MCF 10A (cell line): ENCODE data around the gene KIDINS220. TPM values are rescaled to one million over a fixed set of nuclear protein-coding genes. Genes with fewer than 3 reads are reported as not detected.

ENCODE experiments used
- BruUV-seq: library from RNA; stranded (reverse); fragments of 400-500 nt; replicated peaks from 2 replicates; lab custom pipeline; 2021; lab: Mats Ljungman, UMichigan
- CTCF ChIA-PET: fragments of 300-600 bp; sonication (Branson Sonifier 250); formaldehyde crosslinking; extraction: SDS; loops from one replicate; lab custom pipeline; 2021; ENCODE audit warnings: antibody characterized with exemption, inconsistent platforms; lab: Yijun Ruan, JAX
- POLR2A ChIA-PET: fragments of 300-600, 350-650 bp; sonication (Branson Sonifier 250); formaldehyde crosslinking; extraction: SDS; loops from one replicate; lab custom pipeline; 2020; ENCODE audit warnings: antibody characterized with exemption, inconsistent platforms; lab: Yijun Ruan, JAX
- DNase-seq: peaks from one replicate; pipeline ENCODE4 v3.0.0-alpha.2; 2018; ENCODE audit not compliant: unreplicated experiment
- H3K27ac Mint-ChIP-seq: one replicate; pipeline ENCODE4 v1.8.0; 2022; ENCODE audit warnings: mild to moderate bottlenecking, low read depth, mixed read lengths; ENCODE audit not compliant: unreplicated experiment
- H3K27me3 Mint-ChIP-seq: one replicate; pipeline ENCODE4 v1.8.0; 2022; ENCODE audit warnings: mixed read lengths; ENCODE audit not compliant: insufficient read depth, unreplicated experiment
- H3K36me3 Mint-ChIP-seq: one replicate; pipeline ENCODE4 v1.8.0; 2022; ENCODE audit warnings: mild to moderate bottlenecking, moderate library complexity, mixed read lengths; ENCODE audit not compliant: insufficient read depth, unreplicated experiment
- H3K4me1 Mint-ChIP-seq: one replicate; pipeline ENCODE4 v1.8.0; 2022; ENCODE audit warnings: mixed read lengths; ENCODE audit not compliant: insufficient read depth, unreplicated experiment
- H3K4me3 Mint-ChIP-seq: one replicate; pipeline ENCODE4 v1.8.0; 2022; ENCODE audit warnings: mild to moderate bottlenecking, moderate library complexity, mixed read lengths; ENCODE audit not compliant: unreplicated experiment
- H3K9me3 Mint-ChIP-seq: one replicate; pipeline ENCODE4 v1.8.0; 2022; ENCODE audit warnings: mixed read lengths; ENCODE audit not compliant: unreplicated experiment
- intact Hi-C: fragments of 100-400 bp; cut with micrococcal nuclease; formaldehyde crosslinking; loops from 2 replicates; pipeline ENCODE4 v1.14.1; 2022
- total RNA-seq: library from RNA; stranded (reverse); gene quantifications from 2 replicates; pipeline ENCODE4 v1.2.3, GENCODE V29; 2022
- TF ChIP-seq, protein P1 (sequence below): fragments of 200-600 bp; IDR thresholded peaks from one replicate; pipeline ENCODE4 v1.8.0; 2022; ENCODE audit warnings: antibody characterized with exemption, mild to moderate bottlenecking; ENCODE audit not compliant: unreplicated experiment

The KIDINS220 gene
- total RNA-seq, 1 experiment from 2014 or later: 41.8 TPM

DNA sequence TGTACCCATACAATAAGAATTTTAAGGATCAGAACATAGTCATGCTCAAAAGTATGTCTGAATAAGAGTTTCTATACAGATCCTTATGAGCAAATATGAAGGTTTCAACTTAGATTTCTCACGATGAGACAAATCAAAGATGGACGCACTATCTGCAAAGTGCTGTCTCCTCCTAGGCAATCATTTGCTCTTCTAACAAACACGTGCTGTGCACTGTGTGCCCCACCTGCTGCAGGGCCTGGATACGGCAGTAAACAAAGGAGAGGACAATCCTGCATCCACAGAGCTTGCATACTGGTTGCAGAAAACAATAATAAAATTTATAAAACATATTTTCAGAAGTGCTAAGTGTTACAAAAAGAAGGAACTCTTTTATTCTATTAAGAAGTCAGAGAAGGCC, 39.9 kb upstream of the KIDINS220 start:
- TF ChIP-seq, protein P1, sequence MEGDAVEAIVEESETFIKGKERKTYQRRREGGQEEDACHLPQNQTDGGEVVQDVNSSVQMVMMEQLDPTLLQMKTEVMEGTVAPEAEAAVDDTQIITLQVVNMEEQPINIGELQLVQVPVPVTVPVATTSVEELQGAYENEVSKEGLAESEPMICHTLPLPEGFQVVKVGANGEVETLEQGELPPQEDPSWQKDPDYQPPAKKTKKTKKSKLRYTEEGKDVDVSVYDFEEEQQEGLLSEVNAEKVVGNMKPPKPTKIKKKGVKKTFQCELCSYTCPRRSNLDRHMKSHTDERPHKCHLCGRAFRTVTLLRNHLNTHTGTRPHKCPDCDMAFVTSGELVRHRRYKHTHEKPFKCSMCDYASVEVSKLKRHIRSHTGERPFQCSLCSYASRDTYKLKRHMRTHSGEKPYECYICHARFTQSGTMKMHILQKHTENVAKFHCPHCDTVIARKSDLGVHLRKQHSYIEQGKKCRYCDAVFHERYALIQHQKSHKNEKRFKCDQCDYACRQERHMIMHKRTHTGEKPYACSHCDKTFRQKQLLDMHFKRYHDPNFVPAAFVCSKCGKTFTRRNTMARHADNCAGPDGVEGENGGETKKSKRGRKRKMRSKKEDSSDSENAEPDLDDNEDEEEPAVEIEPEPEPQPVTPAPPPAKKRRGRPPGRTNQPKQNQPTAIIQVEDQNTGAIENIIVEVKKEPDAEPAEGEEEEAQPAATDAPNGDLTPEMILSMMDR: no peak
- ChIA-PET CTCF (interaction anchor here (0.6 to 1.3 kb wide), 3 partner anchors 82 to 263 kb away, joined by 3 to 8 read pairs (median 3); no protein-coding TSS in a partner anchor), POLR2A (no interaction called here)
- no peaks in the 10 kb centered on the region for H3K4me1 Mint-ChIP-seq
- no peak for DNase-seq
- H3K27ac Mint-ChIP-seq: no peak overlapping the region
- BruUV-seq: no TSS peak
- no peaks in the 10 kb centered on the region for H3K9me3 Mint-ChIP-seq
- intact Hi-C loops: loop anchor here (10.0 kb wide), 1 partner anchor 457 kb away; no protein-coding TSS in a partner anchor
- H3K27me3 Mint-ChIP-seq: no peaks in the 10 kb centered on the region
- H3K36me3 Mint-ChIP-seq: peaks cover 20% of the 10 kb centered on the region
- no peak overlapping the region for H3K4me3 Mint-ChIP-seq

DNA sequence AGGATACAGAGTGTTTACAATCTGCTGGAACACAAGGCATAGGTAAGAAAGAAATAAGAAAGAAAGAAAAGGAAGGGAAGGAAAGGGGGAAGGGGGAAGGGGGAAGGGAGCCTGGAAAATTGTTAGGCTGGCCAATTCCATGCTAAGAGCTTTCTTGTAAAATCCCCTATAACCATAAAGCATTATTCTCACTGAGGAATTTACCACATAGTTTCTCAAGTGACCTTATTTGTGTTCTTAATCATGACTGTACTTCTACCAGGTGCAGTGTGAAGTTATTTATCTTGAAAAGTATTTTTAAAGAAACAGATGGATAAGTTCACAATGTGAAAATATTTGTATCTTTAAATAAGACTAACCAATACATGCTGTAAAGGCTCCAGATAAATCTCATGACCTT, 39.2 kb upstream of the KIDINS220 start:
- no peak overlapping the region for H3K27ac Mint-ChIP-seq
- CTCF ChIA-PET: interaction anchor here (0.7 kb wide), 2 partner anchors 83 to 432 kb away, joined by 3 read pairs; no protein-coding TSS in a partner anchor
- no peaks in the 10 kb centered on the region for H3K4me1 Mint-ChIP-seq
- no peaks in the 10 kb centered on the region for H3K9me3 Mint-ChIP-seq
- TF ChIP-seq, protein P1: no peak
- no TSS peak for BruUV-seq
- intact Hi-C loops: loop anchor here (10.0 kb wide), 1 partner anchor 458 kb away; no protein-coding TSS in a partner anchor
- no peak overlapping the region for H3K4me3 Mint-ChIP-seq
- POLR2A ChIA-PET: interaction anchor here (0.6 kb wide), 1 partner anchor 462 kb away, joined by 4 read pairs; no protein-coding TSS in a partner anchor
- H3K27me3 Mint-ChIP-seq: no peaks in the 10 kb centered on the region
- peaks cover 26% of the 10 kb centered on the region for H3K36me3 Mint-ChIP-seq
- no peak for DNase-seq

DNA sequence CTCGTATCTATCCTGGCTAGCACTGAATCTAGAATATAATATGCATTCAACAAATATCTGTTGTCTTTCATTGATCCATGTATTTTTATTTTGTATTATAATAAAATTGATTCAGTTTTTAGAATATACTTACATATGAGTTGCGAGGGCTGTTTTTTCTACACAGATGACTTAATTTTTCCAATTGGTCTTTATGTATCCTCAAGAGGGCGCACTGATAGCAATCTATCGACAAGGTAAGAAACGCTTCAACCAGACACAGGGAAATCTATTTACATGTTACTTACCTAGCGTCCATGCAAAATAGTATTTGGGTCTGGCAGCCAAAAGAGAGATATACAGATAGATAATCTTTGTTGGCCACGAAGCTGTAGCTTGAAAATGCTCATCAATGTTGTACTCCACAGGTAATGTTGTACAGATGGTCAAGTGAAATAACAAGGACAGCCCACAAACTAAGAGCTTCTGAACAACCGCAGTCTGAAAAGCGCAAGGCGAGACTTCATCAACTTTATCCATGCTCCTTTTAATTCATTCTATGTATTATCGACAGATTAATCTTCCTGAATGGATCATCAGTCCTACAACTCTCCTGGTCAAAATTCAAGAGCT, 35.5 kb upstream of the KIDINS220 start:
- Mint-ChIP-seq H3K9me3 (no peaks in the 10 kb centered on the region), H3K36me3 (peaks cover 8% of the 10 kb centered on the region), H3K27ac (no peak overlapping the region), H3K4me1 (no peaks in the 10 kb centered on the region), H3K27me3 (no peaks in the 10 kb centered on the region), H3K4me3 (no peak overlapping the region)
- no TSS peak for BruUV-seq
- TF ChIP-seq, protein P1: peak; percentile 51
- intact Hi-C loops: loop anchor here (1.0 to 10.0 kb wide), 4 partner anchors 129 to 462 kb away; partner anchors contain the start of gene MBOAT2
- DNase-seq: peak; percentile 61
- POLR2A ChIA-PET: interaction anchor here (0.9 to 1.5 kb wide), 6 partner anchors 11 to 270 kb away, joined by 3 to 7 read pairs (median 4); partner anchors contain the start of gene KIDINS220
- CTCF ChIA-PET: interaction anchor here (0.5 to 10.6 kb wide), 32 partner anchors 9 to 677 kb away, joined by 3 to 137 read pairs (median 4); partner anchors contain the start of gene MBOAT2

- Mint-ChIP-seq H3K4me1 (no peaks in the 10 kb centered on the region), H3K9me3 (no peaks in the 10 kb centered on the region), H3K27ac (no peak overlapping the region), H3K4me3 (no peak overlapping the region), H3K36me3 (peaks cover 15% of the 10 kb centered on the region), H3K27me3 (no peaks in the 10 kb centered on the region)
- DNase-seq: no peak
- TF ChIP-seq, protein P1: no peak
- ChIA-PET CTCF (interaction anchor here (0.6 to 10.6 kb wide), 4 partner anchors 19 to 1071 kb away, joined by 3 to 137 read pairs (median 4); no protein-coding TSS in a partner anchor), POLR2A (no interaction called here)
- no TSS peak for BruUV-seq
- intact Hi-C loops: loop anchor here (5.0 to 10.0 kb wide), 2 partner anchors 132 to 464 kb away; partner anchors contain the start of gene MBOAT2
Observed at GRCh38 chr2:8870441-8870840, 33.0 kb upstream of the KIDINS220 start.
